HG02943 (cell line): ENCODE results near the gene LSAMP.

ENCODE experiments used
- ATAC-seq: cut with Tn5 transposase; IDR thresholded peaks from one replicate; pipeline ENCODE4 v1.9.1; 2021; ENCODE audit warnings: mild to moderate bottlenecking, low read depth, moderate library complexity; ENCODE audit not compliant: unreplicated experiment

LSAMP gene

GRCh38 chr3:116181159-116181558 lies 264.1 kb downstream of the LSAMP start:
- no peak for ATAC-seq

GRCh38 chr3:116179091-116179490 lies 266.2 kb downstream of the LSAMP start:
- no peak for ATAC-seq

- no peak for ATAC-seq
Measured at GRCh38 chr3:116176974-116177555, 268.2 kb downstream of the LSAMP start.

GRCh38 chr3:116166121-116166520 lies 279.2 kb downstream of the LSAMP start:
- ATAC-seq, result no peak

GRCh38 chr3:116165641-116166040 lies 279.6 kb downstream of the LSAMP start:
- ATAC-seq, result no peak

GRCh38 chr3:116165135-116165534 lies 280.2 kb downstream of the LSAMP start:
- no peak for ATAC-seq

GRCh38 chr3:116164039-116164438 lies 281.2 kb downstream of the LSAMP start:
- no peak for ATAC-seq

- ATAC-seq, result no peak
Measured at GRCh38 chr3:116161575-116162525, 283.4 kb downstream of the LSAMP start.

GRCh38 chr3:116160594-116160993 lies 284.7 kb downstream of the LSAMP start:
- ATAC-seq, result no peak

GRCh38 chr3:116155841-116156240 lies 289.4 kb downstream of the LSAMP start:
- no peak for ATAC-seq

GRCh38 chr3:116154389-116154788 lies 290.9 kb downstream of the LSAMP start:
- no peak for ATAC-seq

- no peak for ATAC-seq
Measured at GRCh38 chr3:116153174-116153573, 292.1 kb downstream of the LSAMP start.

- ATAC-seq, result no peak
Measured at GRCh38 chr3:116150655-116151167, 294.6 kb downstream of the LSAMP start.

GRCh38 chr3:116148881-116149851 lies 296.1 kb downstream of the LSAMP start:
- no peak for ATAC-seq

- ATAC-seq, result no peak
Measured at GRCh38 chr3:116145613-116146012, 299.7 kb downstream of the LSAMP start.

GRCh38 chr3:116141724-116142123 lies 303.6 kb downstream of the LSAMP start:
- no peak for ATAC-seq

- no peak for ATAC-seq
Measured at GRCh38 chr3:116140100-116140689, 305.1 kb downstream of the LSAMP start.

- ATAC-seq, result no peak
Measured at GRCh38 chr3:116139641-116140040, 305.6 kb downstream of the LSAMP start.

- no peak for ATAC-seq
Measured at GRCh38 chr3:116135457-116136085, 309.7 kb downstream of the LSAMP start.
